ENCODE data around the gene CCDC39. TPM values are rescaled to one million over a fixed set of nuclear protein-coding genes. Genes with fewer than 3 reads are reported as not detected.

The CCDC39 gene
- total RNA-seq, result not detected
- long read RNA-seq, partial matches to known transcripts, result 0 of 1 reads
- long read RNA-seq, other reads (novel, unspliced or antisense), result 1 of 1 reads

GRCh38 chr3:180679178-180680096 lies at the start of gene CCDC39:
Gene CCDC39, minus strand, starts transcription at chr3:180679489. Its CDS starts 109 bp downstream, at chr3:180679380.
- DNase-seq, result peak; percentile 54 to 79
- peak; percentile 99 for ATAC-seq
- intact Hi-C loops (cut with DNase I, micrococcal nuclease), result no loop called here

GRCh38 chr3:180720012-180720411 lies 40.7 kb upstream of the CCDC39 start:
- no peak for ATAC-seq

GRCh38 chr3:180707896-180708295 lies 28.6 kb upstream of the CCDC39 start:
- DNase-seq (no peak), ATAC-seq (no peak)
- intact Hi-C loops (cut with DNase I, micrococcal nuclease), result no loop called here

More at GRCh38 chr3:180720012-180720411, 40.7 kb upstream of the CCDC39 start:
- intact Hi-C loops (cut with DNase I, micrococcal nuclease), result no loop called here
- DNase-seq, result no peak

GRCh38 chr3:180705619-180706018 lies 26.3 kb upstream of the CCDC39 start:
- intact Hi-C loops (cut with DNase I, micrococcal nuclease), result no loop called here
- DNase-seq (no peak), ATAC-seq (no peak)

- no peak for ATAC-seq
- no peak for DNase-seq
- intact Hi-C loops (cut with DNase I, micrococcal nuclease), result no loop called here
These were observed 25.2 kb upstream of the CCDC39 start for GRCh38 chr3:180704532-180704931.

GRCh38 chr3:180700941-180701340 lies 21.7 kb upstream of the CCDC39 start:
- no peak for ATAC-seq
- intact Hi-C loops (cut with DNase I, micrococcal nuclease), result no loop called here
- DNase-seq, result no peak

GRCh38 chr3:180698760-180699270 lies 19.5 kb upstream of the CCDC39 start:
- DNase-seq (no peak), ATAC-seq (no peak)
- intact Hi-C loops (cut with DNase I, micrococcal nuclease), result no loop called here

- ATAC-seq, result no peak
- intact Hi-C loops (cut with DNase I, micrococcal nuclease), result no loop called here
- DNase-seq, result no peak
These were observed 15.0 kb upstream of the CCDC39 start for GRCh38 chr3:180694321-180694720.

- intact Hi-C loops (cut with DNase I, micrococcal nuclease), result no loop called here
- no peak for ATAC-seq
These were observed 14.4 kb upstream of the CCDC39 start for GRCh38 chr3:180693656-180694055.

GRCh38 chr3:180690061-180690460 lies 10.8 kb upstream of the CCDC39 start:
- intact Hi-C loops (cut with DNase I, micrococcal nuclease), result no loop called here

More at GRCh38 chr3:180693656-180694055, 14.4 kb upstream of the CCDC39 start:
- no peak for DNase-seq

GRCh38 chr3:180684807-180685206 lies 5.5 kb upstream of the CCDC39 start:
- intact Hi-C loops (cut with DNase I, micrococcal nuclease), result no loop called here
- no peak for ATAC-seq
- DNase-seq, result no peak

More at GRCh38 chr3:180690061-180690460, 10.8 kb upstream of the CCDC39 start:
- ATAC-seq, result no peak
- DNase-seq, result no peak

- DNase-seq, result no peak
- ATAC-seq, result no peak
- intact Hi-C loops (cut with DNase I, micrococcal nuclease), result no loop called here
These were observed 4.5 kb upstream of the CCDC39 start for GRCh38 chr3:180683816-180684215.

- intact Hi-C loops (cut with DNase I, micrococcal nuclease), result no loop called here
- peak in 1 of 2 donors; percentile 7 for DNase-seq
- ATAC-seq, result peak; percentile 40
These were observed 775 bp upstream of the CCDC39 start for GRCh38 chr3:180680097-180680430.

- intact Hi-C loops (cut with DNase I, micrococcal nuclease), result no loop called here
- no peak for ATAC-seq
- DNase-seq, result no peak
These were observed 1.1 kb downstream of the CCDC39 start for GRCh38 chr3:180678231-180678630.

GRCh38 chr3:180661444-180661843 lies 17.8 kb downstream of the CCDC39 start:
- intact Hi-C loops (cut with DNase I, micrococcal nuclease), result no loop called here
- ATAC-seq, result no peak
- no peak for DNase-seq

GRCh38 chr3:180657094-180657493 lies 22.2 kb downstream of the CCDC39 start:
- DNase-seq (no peak), ATAC-seq (no peak)

GRCh38 chr3:180656406-180656805 lies 22.9 kb downstream of the CCDC39 start:
- no peak for DNase-seq
- ATAC-seq, result no peak
- intact Hi-C loops (cut with DNase I, micrococcal nuclease), result no loop called here

More at GRCh38 chr3:180657094-180657493, 22.2 kb downstream of the CCDC39 start:
- intact Hi-C loops (cut with DNase I, micrococcal nuclease), result no loop called here

- intact Hi-C loops (cut with DNase I, micrococcal nuclease), result no loop called here
- ATAC-seq (no peak), DNase-seq (no peak)
These were observed 33.0 kb downstream of the CCDC39 start for GRCh38 chr3:180646187-180646790.

GRCh38 chr3:180640987-180641386 lies 38.3 kb downstream of the CCDC39 start:
- ATAC-seq (no peak), DNase-seq (no peak)
- intact Hi-C loops (cut with DNase I, micrococcal nuclease), result no loop called here

- intact Hi-C loops (cut with DNase I, micrococcal nuclease), result no loop called here
- ATAC-seq (no peak), DNase-seq (no peak)
These were observed 45.6 kb downstream of the CCDC39 start for GRCh38 chr3:180633722-180634121.

Measured in left colon (tissue), 2 donors.